Uterus (tissue), 2 donors: ENCODE measurements around the gene COL4A6.

Experiments
- POLR2A ChIP-seq, 2 donors: fragments of 450-650 bp; IDR thresholded peaks; one replicate each; pipeline ENCODE4 v1.6.1; 2016; ENCODE audit warnings: antibody characterized with exemption in 2 of 2, mild to moderate bottlenecking in 1 of 2, moderate library complexity in 1 of 2
- TF ChIP-seq, protein P1 (sequence below), 4 experiments: fragments of 200-600 bp in 2 of 4; fragments of 450-650 bp in 2 of 4; sonication (generic) in 2 of 4; IDR thresholded peaks; one replicate each; pipeline ENCODE4 v1.5.1; 2016 to 2019; ENCODE audit warnings: antibody characterized with exemption in 4 of 4, mild to moderate bottlenecking in 2 of 4, moderate library complexity in 1 of 4

- TF ChIP-seq, protein P1, sequence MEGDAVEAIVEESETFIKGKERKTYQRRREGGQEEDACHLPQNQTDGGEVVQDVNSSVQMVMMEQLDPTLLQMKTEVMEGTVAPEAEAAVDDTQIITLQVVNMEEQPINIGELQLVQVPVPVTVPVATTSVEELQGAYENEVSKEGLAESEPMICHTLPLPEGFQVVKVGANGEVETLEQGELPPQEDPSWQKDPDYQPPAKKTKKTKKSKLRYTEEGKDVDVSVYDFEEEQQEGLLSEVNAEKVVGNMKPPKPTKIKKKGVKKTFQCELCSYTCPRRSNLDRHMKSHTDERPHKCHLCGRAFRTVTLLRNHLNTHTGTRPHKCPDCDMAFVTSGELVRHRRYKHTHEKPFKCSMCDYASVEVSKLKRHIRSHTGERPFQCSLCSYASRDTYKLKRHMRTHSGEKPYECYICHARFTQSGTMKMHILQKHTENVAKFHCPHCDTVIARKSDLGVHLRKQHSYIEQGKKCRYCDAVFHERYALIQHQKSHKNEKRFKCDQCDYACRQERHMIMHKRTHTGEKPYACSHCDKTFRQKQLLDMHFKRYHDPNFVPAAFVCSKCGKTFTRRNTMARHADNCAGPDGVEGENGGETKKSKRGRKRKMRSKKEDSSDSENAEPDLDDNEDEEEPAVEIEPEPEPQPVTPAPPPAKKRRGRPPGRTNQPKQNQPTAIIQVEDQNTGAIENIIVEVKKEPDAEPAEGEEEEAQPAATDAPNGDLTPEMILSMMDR (IDR thresholded peaks at IDR 0.05), result no peak
- no peak for TF ChIP-seq POLR2A (IDR thresholded peaks at IDR 0.05)
Observed at GRCh38 chrX:108304757-108305156, 133.5 kb downstream of the COL4A6 start.
